ENCODE results near the gene INPP4B. TPM values are rescaled to one million over a fixed set of nuclear protein-coding genes. Genes with fewer than 3 reads are reported as not detected.

The INPP4B gene
- total and polyA plus RNA-seq, 2 of the 4 experiments (the other 2 are of a cell fraction) = 1.8 to 14.0 TPM

- ChIA-PET CTCF (no interaction called here), POLR2A (ENCODE audit: unreplicated experiment) (no interaction called here)
- Histone ChIP-seq H3K9ac (ENCODE audit: low read depth, low read length) (no peak overlapping the region), H2AFZ (replicated peaks; ENCODE audit: low read length, poor library complexity) (no peak overlapping the region), H4K5ac (ENCODE audit: low read depth, low read length) (no peak overlapping the region), H3K9me3 (ENCODE audit: control insufficient read depth, insufficient read depth, low read length) (no peaks in the 10 kb centered on the region), H2AK5ac (ENCODE audit: low read depth, low read length) (no peak overlapping the region), H2AK9ac (replicated peaks; ENCODE audit: low read depth, low read length, poor library complexity) (no peak overlapping the region), H3K4me1 (ENCODE audit: control insufficient read depth, insufficient read depth, low read length) (peaks cover 5% of the 10 kb centered on the region), H2BK120ac (ENCODE audit: low read depth, low read length) (peak overlapping the region; percentile 2; the same call in 1 of the 2 replicates), H3K14ac (replicated peaks; ENCODE audit: low read depth, low read length) (no peak overlapping the region), H4K20me1 (ENCODE audit: insufficient read depth, low read length) (no peaks in the 10 kb centered on the region), H2BK20ac (ENCODE audit: low read depth, low read length) (peak overlapping the region; percentile 46; the same call in 1 of the 2 replicates), H3K56ac (ENCODE audit: extremely low read depth, insufficient read depth, low read length) (no peak overlapping the region), H3K27me3 (ENCODE audit: control insufficient read depth, insufficient read depth, low read length) (no peaks in the 10 kb centered on the region), H3K4me2 (ENCODE audit: low read depth, low read length) (no peak overlapping the region), H3K79me1 (ENCODE audit: low read depth in 1 of 2, low read length in 2 of 2) (no peaks in the 10 kb centered on the region), H3K18ac (ENCODE audit: low read depth, low read length) (no peak overlapping the region), H4K91ac (ENCODE audit: insufficient read depth, low read depth, low read length) (no peak overlapping the region), H2BK5ac (ENCODE audit: low read depth, low read length, poor library complexity, severe bottlenecking) (no peak overlapping the region), H3K9me1 (ENCODE audit: insufficient read depth, low read length) (no peaks in the 10 kb centered on the region), H3K4me3 (ENCODE audit: insufficient read depth, low read depth, low read length) (no peak overlapping the region), H3K36me3 (ENCODE audit: control insufficient read depth, insufficient read depth, low read length) (no peaks in the 10 kb centered on the region), H3K23ac (ENCODE audit: low read depth, low read length) (no peak overlapping the region), H4K8ac (ENCODE audit: low read depth in 2 of 2, low read length in 2 of 2) (no peak overlapping the region), H2BK15ac (ENCODE audit: low read depth, low read length) (no peak overlapping the region), H3K4ac (ENCODE audit: low read depth, low read length) (no peak overlapping the region), H3K27ac (ENCODE audit: insufficient read depth, low read length) (no peak overlapping the region)
- WGBS, 2 experiments (ENCODE audit: extremely low coverage in 2 of 2, insufficient read length in 1 of 2) = 100% methylated on average over 1 of the region's 1 CpG; no CpG with 5 or more reads in 1 of the 2 experiments
- in situ Hi-C loops (cut with MboI; ENCODE audit: low sequenced_read_pairs) = loop anchor here (5.0 to 10.0 kb wide), 3 partner anchors 225 to 712 kb away; no protein-coding TSS in a partner anchor
- dilution Hi-C loops (cut with HindIII; ENCODE audit: low sequenced_read_pairs, unreplicated experiment) = no loop called here
- DNase-seq (no peak), ATAC-seq (ENCODE audit: low read depth) (no peak)
- TF ChIP-seq BHLHE40 (IDR thresholded peaks at IDR 0.05; ENCODE audit: low read depth, low read length) (no peak), MAZ (IDR thresholded peaks at IDR 0.05; ENCODE audit: borderline replicate concordance, low read depth, low read length) (no peak), MAFK (IDR thresholded peaks at IDR 0.05; ENCODE audit: low read depth, low read length) (no peak), RAD21 (IDR thresholded peaks at IDR 0.05; ENCODE audit: low read length) (no peak), FOS (IDR thresholded peaks at IDR 0.05; ENCODE audit: low read depth, low read length) (no peak)
- TF ChIP-seq, protein P1, sequence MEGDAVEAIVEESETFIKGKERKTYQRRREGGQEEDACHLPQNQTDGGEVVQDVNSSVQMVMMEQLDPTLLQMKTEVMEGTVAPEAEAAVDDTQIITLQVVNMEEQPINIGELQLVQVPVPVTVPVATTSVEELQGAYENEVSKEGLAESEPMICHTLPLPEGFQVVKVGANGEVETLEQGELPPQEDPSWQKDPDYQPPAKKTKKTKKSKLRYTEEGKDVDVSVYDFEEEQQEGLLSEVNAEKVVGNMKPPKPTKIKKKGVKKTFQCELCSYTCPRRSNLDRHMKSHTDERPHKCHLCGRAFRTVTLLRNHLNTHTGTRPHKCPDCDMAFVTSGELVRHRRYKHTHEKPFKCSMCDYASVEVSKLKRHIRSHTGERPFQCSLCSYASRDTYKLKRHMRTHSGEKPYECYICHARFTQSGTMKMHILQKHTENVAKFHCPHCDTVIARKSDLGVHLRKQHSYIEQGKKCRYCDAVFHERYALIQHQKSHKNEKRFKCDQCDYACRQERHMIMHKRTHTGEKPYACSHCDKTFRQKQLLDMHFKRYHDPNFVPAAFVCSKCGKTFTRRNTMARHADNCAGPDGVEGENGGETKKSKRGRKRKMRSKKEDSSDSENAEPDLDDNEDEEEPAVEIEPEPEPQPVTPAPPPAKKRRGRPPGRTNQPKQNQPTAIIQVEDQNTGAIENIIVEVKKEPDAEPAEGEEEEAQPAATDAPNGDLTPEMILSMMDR (conservative IDR thresholded peaks at IDR 0.05; ENCODE audit: low read depth, low read length) = no peak
- intact Hi-C loops (cut with micrococcal nuclease) = loop anchor here (5.0 kb wide), 3 partner anchors 137 to 1057 kb away; no protein-coding TSS in a partner anchor
- BruUV-seq (replicated peaks) = no TSS peak
These were observed 716.2 kb downstream of the INPP4B start for GRCh38 chr4:142129931-142130330.
